K562 (cell line): ENCODE results near the gene APBA2. TPM values are rescaled to one million over a fixed set of nuclear protein-coding genes. Genes with fewer than 3 reads are reported as not detected.

Experiments used
- ATAC-seq: fragments of 200-7000 bp; cut with Tn5 transposase; 3 replicates; pipeline ENCODE4 v1.9.1; 2020; ENCODE audit warnings: moderate library complexity
- BruUV-seq: library from RNA; stranded (reverse); fragments of 400-500 nt; replicated peaks from 2 replicates; lab custom pipeline; 2021; lab: Mats Ljungman, UMichigan
- CTCF ChIA-PET: fragments of 300-600 bp; formaldehyde crosslinking; extraction: SDS; loops from one replicate; lab custom pipeline; 2021; ENCODE audit warnings: low intra/inter-chr PET ratio; lab: Yijun Ruan, JAX
- POLR2A ChIA-PET: fragments of 300-600, 350-650 bp; sonication (Branson Sonifier 250); formaldehyde crosslinking; extraction: SDS; loops from one replicate; lab custom pipeline; 2021; ENCODE audit warnings: antibody characterized with exemption, inconsistent platforms; lab: Yijun Ruan, JAX
- DNase-seq, 4 experiments: peaks; one replicate each; pipeline versions ENCODE4 v3.0.0 to v3.0.0-alpha.2; 2011 to 2018; ENCODE audit warnings: low spot score in 3 of 4, mixed read lengths in 3 of 4; ENCODE audit errors: extremely low read depth in 1 of 4
- FAIRE-seq: peaks from 2 replicates; lab custom pipeline; 2011; peaks lifted over from hg19 to GRCh38; lab: Jason Lieb, UNC
- H2AFZ ChIP-seq: 2 replicates; pipeline ENCODE4 v1.6.0; 2011; ENCODE audit warnings: low read depth, low read length, control low read depth, inconsistent platforms
- H3K27ac ChIP-seq: fragments of 200-600 bp; 3 replicates; pipeline ENCODE4 v1.8.0; 2011; ENCODE audit warnings: low read depth, mild to moderate bottlenecking, control low read depth, inconsistent platforms, low read length, moderate library complexity, mixed read lengths; ENCODE audit errors: extremely low read depth
- H3K27me3 ChIP-seq, 2 experiments: fragments of 300-600 bp in 1 of 2; 2 replicates in 1 of 2; 3 replicates in 1 of 2; pipeline versions ENCODE4 v1.6.0 to v1.8.0; 2011; ENCODE audit warnings: inconsistent platforms in 2 of 2, low read length in 2 of 2, mild to moderate bottlenecking in 1 of 2, mixed read lengths in 1 of 2, moderate library complexity in 1 of 2; ENCODE audit not compliant: control insufficient read depth in 2 of 2, insufficient read depth in 2 of 2
- H3K36me3 ChIP-seq: fragments of 300-600 bp; 3 replicates; pipeline ENCODE4 v1.8.0; 2011; ENCODE audit warnings: mild to moderate bottlenecking, low read length, inconsistent platforms; ENCODE audit not compliant: control insufficient read depth, insufficient read depth
- H3K4me1 ChIP-seq, 2 experiments: fragments of 200-600 bp in 1 of 2; replicated peaks in 1 of 2; 2 replicates in 1 of 2; 3 replicates in 1 of 2; pipeline versions ENCODE4 v1.5.1 to v1.8.0; 2011; ENCODE audit warnings: inconsistent platforms in 2 of 2, low read length in 2 of 2, mild to moderate bottlenecking in 1 of 2, mixed read lengths in 1 of 2, moderate library complexity in 1 of 2; ENCODE audit not compliant: control insufficient read depth in 2 of 2, insufficient read depth in 2 of 2
- H3K4me2 ChIP-seq: 2 replicates; pipeline ENCODE4 v1.6.1; 2011; ENCODE audit warnings: low read length, control low read depth, inconsistent platforms, mixed read lengths; ENCODE audit not compliant: insufficient read depth
- H3K4me3 ChIP-seq: fragments of 200-600 bp; sonication (generic), shearing (Covaris generic); 2 replicates; pipeline ENCODE4 v1.5.1; 2016; ENCODE audit warnings: control low read depth, inconsistent platforms
- H3K79me2 ChIP-seq: fragments of 200-600 bp; 3 replicates; pipeline ENCODE4 v1.8.0; 2011; ENCODE audit warnings: low read length, inconsistent platforms; ENCODE audit not compliant: control insufficient read depth, insufficient read depth
- H3K9ac ChIP-seq, 2 experiments: 2 replicates each; pipeline versions ENCODE4 v1.6.0 to v1.6.1; 2011; ENCODE audit warnings: low read depth in 2 of 2, low read length in 2 of 2, control low read depth in 1 of 2, inconsistent platforms in 1 of 2, mild to moderate bottlenecking in 1 of 2, mixed read lengths in 1 of 2; ENCODE audit not compliant: insufficient read depth in 1 of 2
- H3K9me1 ChIP-seq: one replicate; pipeline ENCODE4 v1.6.0; 2011; ENCODE audit warnings: inconsistent platforms, mild to moderate bottlenecking, low read length, moderate library complexity; ENCODE audit not compliant: control insufficient read depth, insufficient read depth
- H3K9me3 ChIP-seq: replicated peaks from 2 replicates; pipeline ENCODE4 v1.5.1; 2011; ENCODE audit warnings: low read depth, low read length, inconsistent platforms; ENCODE audit not compliant: control insufficient read depth, insufficient read depth
- H4K20me1 ChIP-seq: replicated peaks from 2 replicates; pipeline ENCODE4 v1.6.1; 2011; ENCODE audit warnings: low read length, inconsistent platforms, mixed read lengths; ENCODE audit not compliant: control insufficient read depth, insufficient read depth
- CXXC5 ChIP-seq: fragments of 250-450 bp; sonication (Bioruptor Pico); IDR thresholded peaks from 2 replicates; pipeline ENCODE4 v1.8.0; 2022; ENCODE audit warnings: inconsistent platforms, mild to moderate bottlenecking, moderate library complexity
- E2F6 ChIP-seq, 2 experiments: IDR thresholded peaks; 2 replicates each; pipeline ENCODE4 v1.6.1; 2011; ENCODE audit warnings: borderline replicate concordance in 1 of 2, control low read depth in 1 of 2, low read depth in 1 of 2, low read length in 1 of 2, mild to moderate bottlenecking in 1 of 2, mixed read lengths in 1 of 2, moderate library complexity in 1 of 2; ENCODE audit not compliant: insufficient read depth in 1 of 2, insufficient read length in 1 of 2, poor library complexity in 1 of 2, severe bottlenecking in 1 of 2; ENCODE audit errors: extremely low read depth in 1 of 2
- ESRRB ChIP-seq: fragments of 250-450 bp; sonication (Bioruptor Pico); IDR thresholded peaks from 2 replicates; pipeline ENCODE4 v1.5.0; 2020; ENCODE audit warnings: mild to moderate bottlenecking, moderate library complexity, borderline replicate concordance
- GABPA ChIP-seq: fragments of 200-800 bp; sonication (Bioruptor generic); conservative IDR thresholded peaks from 2 replicates; pipeline ENCODE4 v1.6.1; 2016; ENCODE audit warnings: low read depth, missing genetic modification characterization, missing compliant biosample characterization
- GATA2 ChIP-seq: sonication (generic); formaldehyde crosslinking; IDR thresholded peaks from 2 replicates; pipeline ENCODE4 v1.4.0; 2020; ENCODE audit warnings: mild to moderate bottlenecking, missing genetic modification reagents
- HLTF ChIP-seq: fragments of 450-650 bp; IDR thresholded peaks from 2 replicates; pipeline ENCODE4 v1.6.1; 2016
- KDM1A ChIP-seq, 2 experiments: fragments of 450-650 bp; IDR thresholded peaks; 2 replicates each; pipeline ENCODE4 v1.6.1; 2016; ENCODE audit warnings: mild to moderate bottlenecking in 2 of 2
- MAFK ChIP-seq: IDR thresholded peaks from 2 replicates; pipeline ENCODE4 v1.6.1; 2011; ENCODE audit warnings: low read length, improper control_type of control experiment
- PHB2 ChIP-seq: fragments of 450-650 bp; IDR thresholded peaks from 2 replicates; pipeline ENCODE4 v1.6.1; 2017; ENCODE audit warnings: low read depth
- POLR2AphosphoS2 ChIP-seq: IDR thresholded peaks from 2 replicates; pipeline ENCODE4 v1.6.1; 2012; ENCODE audit warnings: low read length, improper control_type of control experiment
- POLR2H ChIP-seq: IDR thresholded peaks from 2 replicates; pipeline ENCODE4 v1.6.1; 2016; ENCODE audit warnings: missing genetic modification characterization, low read depth, mild to moderate bottlenecking, control low read depth, missing compliant biosample characterization, moderate library complexity
- SAP30 ChIP-seq: fragments of 200-600 bp; sonication (generic); IDR thresholded peaks from 2 replicates; pipeline ENCODE4 v1.6.1; 2012; ENCODE audit warnings: borderline replicate concordance, low read depth, mild to moderate bottlenecking, moderate library complexity, low read length, control low read depth, inconsistent platforms; ENCODE audit not compliant: insufficient read depth, poor library complexity, severe bottlenecking
- SIRT6 ChIP-seq: IDR thresholded peaks from one replicate; pipeline ENCODE4 v1.6.1; 2012; ENCODE audit warnings: low read depth, mild to moderate bottlenecking, control low read depth, inconsistent platforms, low read length, moderate library complexity
- SLC30A9 ChIP-seq: fragments of 250-450 bp; sonication (Bioruptor Pico); IDR thresholded peaks from 2 replicates; pipeline ENCODE4 v1.8.0; 2022; ENCODE audit warnings: mild to moderate bottlenecking, moderate library complexity
- WHSC1 ChIP-seq: IDR thresholded peaks from one replicate; pipeline ENCODE4 v1.6.1; 2012; ENCODE audit warnings: low read length, control low read depth, inconsistent platforms
- WGBS: fragments of 100-300 bp; shearing (Covaris generic); methylation state at CpG from one replicate; pipeline ENCODE4 v1.1.6; 2016; ENCODE audit warnings: low coverage, mixed read lengths; ENCODE audit not compliant: insufficient coverage; ENCODE audit errors: missing lambda C conversion rate; 5-methylcytosine and 5-hydroxymethylcytosine counted together
- in situ Hi-C: fragments of 300-500 bp; cut with MboI; formaldehyde crosslinking; loops from 4 replicates; pipeline ENCODE4 v1.15.0; 2018; ENCODE audit warnings: inconsistent platforms, mixed read lengths
- intact Hi-C: fragments of 100-400 bp; cut with micrococcal nuclease; formaldehyde crosslinking; loops from 2 replicates; pipeline ENCODE4 v1.14.2; 2022
- polyA plus RNA-seq, 8 experiments: library from polyadenylated mRNA; depleted of rRNA in 4 of 8; stranded (reverse) in 5 of 8; unstranded in 3 of 8; fragments of >200 nt; fragmentation: Nextera tagmentation in 2 of 8; fragmentation: Illumina TruSeq in 1 of 8; extraction: Ambion mirVana in 2 of 8; extraction: Trizol in 1 of 8; gene quantifications; 2 replicates each; pipeline versions ENCODE4 v1.2.1 to v1.2.3, GENCODE V29; 2011 to 2014; ENCODE audit warnings: inconsistent platforms in 1 of 8, missing spikeins in 1 of 8
- total RNA-seq, 7 experiments: library from RNA; depleted of rRNA in 6 of 7; stranded (reverse); fragments of >200 nt in 6 of 7; fragmentation: Illumina TruSeq in 2 of 7; extraction: Trizol in 2 of 7; gene quantifications; 2 replicates each; pipeline versions ENCODE4 v1.2.1 to v1.2.3, GENCODE V29; 2011 to 2021; ENCODE audit warnings: low replicate concordance in 1 of 7
- TF ChIP-seq, protein P1 (sequence below): fragments of 450-650 bp; IDR thresholded peaks from 2 replicates; pipeline ENCODE4 v1.6.1; 2017; ENCODE audit warnings: mild to moderate bottlenecking, moderate library complexity

Gene APBA2
- total and polyA plus RNA-seq, 9 of the 15 experiments (the other 6 are each of a cell fraction or from before 2014, with no cell fraction given) = 0.24 to 40.9 (median 25.2) TPM

GRCh38 chr15:29003840-29004233, 118.1 kb downstream of the APBA2 start:
- no TSS peak for BruUV-seq
- H3K4me2 ChIP-seq = no peak overlapping the region
- no peaks in the 10 kb centered on the region for H3K9me3 ChIP-seq
- no peak overlapping the region for H3K4me3 ChIP-seq
- no peaks in the 10 kb centered on the region for H4K20me1 ChIP-seq
- H3K9me1 ChIP-seq = no peaks in the 10 kb centered on the region
- no peak for TF ChIP-seq WHSC1
- no peak for TF ChIP-seq GATA2
- TF ChIP-seq MAFK = no peak
- no peaks in the 10 kb centered on the region for H3K27me3 ChIP-seq
- no peaks in the 10 kb centered on the region for H3K36me3 ChIP-seq
- POLR2A ChIA-PET = no interaction called here
- DNase-seq (no peak), FAIRE-seq (no peak), ATAC-seq (no peak)
- no peak overlapping the region for H2AFZ ChIP-seq
- CTCF ChIA-PET = no interaction called here
- WGBS = 25% methylated on average over 2 of the region's 2 CpGs
- no peak overlapping the region for H3K9ac ChIP-seq
- no peaks in the 10 kb centered on the region for H3K79me2 ChIP-seq
- in situ Hi-C loops (no loop called here), intact Hi-C loops (no loop called here)
- no peaks in the 10 kb centered on the region for H3K4me1 ChIP-seq
- H3K27ac ChIP-seq = no peak overlapping the region

GRCh38 chr15:29005931-29006330, 120.2 kb downstream of the APBA2 start:
- no peaks in the 10 kb centered on the region for H3K36me3 ChIP-seq
- no peak overlapping the region for H3K9ac ChIP-seq
- no peak for FAIRE-seq
- H3K4me1 ChIP-seq = no peaks in the 10 kb centered on the region
- H3K27me3 ChIP-seq = no peaks in the 10 kb centered on the region
- no peaks in the 10 kb centered on the region for H3K9me3 ChIP-seq
- DNase-seq = no peak
- no peak overlapping the region for H2AFZ ChIP-seq
- WGBS = 100% methylated on average over 1 of the region's 1 CpG
- H3K9me1 ChIP-seq = no peaks in the 10 kb centered on the region
- no peak overlapping the region for H3K4me2 ChIP-seq
- no peak for ATAC-seq
- no peak overlapping the region for H3K27ac ChIP-seq
- CTCF ChIA-PET = no interaction called here
- BruUV-seq = no TSS peak
- no peaks in the 10 kb centered on the region for H4K20me1 ChIP-seq
- intact Hi-C loops (no loop called here), in situ Hi-C loops (no loop called here)
- H3K4me3 ChIP-seq = no peak overlapping the region
- no peaks in the 10 kb centered on the region for H3K79me2 ChIP-seq
- POLR2A ChIA-PET = no interaction called here
- TF ChIP-seq SIRT6 = no peak
- no peak for TF ChIP-seq POLR2H (tag)
- TF ChIP-seq PHB2 = no peak
- no peak for TF ChIP-seq CXXC5 (CRISPR knock-in tag)
- TF ChIP-seq, protein P1, sequence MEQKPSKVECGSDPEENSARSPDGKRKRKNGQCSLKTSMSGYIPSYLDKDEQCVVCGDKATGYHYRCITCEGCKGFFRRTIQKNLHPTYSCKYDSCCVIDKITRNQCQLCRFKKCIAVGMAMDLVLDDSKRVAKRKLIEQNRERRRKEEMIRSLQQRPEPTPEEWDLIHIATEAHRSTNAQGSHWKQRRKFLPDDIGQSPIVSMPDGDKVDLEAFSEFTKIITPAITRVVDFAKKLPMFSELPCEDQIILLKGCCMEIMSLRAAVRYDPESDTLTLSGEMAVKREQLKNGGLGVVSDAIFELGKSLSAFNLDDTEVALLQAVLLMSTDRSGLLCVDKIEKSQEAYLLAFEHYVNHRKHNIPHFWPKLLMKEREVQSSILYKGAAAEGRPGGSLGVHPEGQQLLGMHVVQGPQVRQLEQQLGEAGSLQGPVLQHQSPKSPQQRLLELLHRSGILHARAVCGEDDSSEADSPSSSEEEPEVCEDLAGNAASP = no peak
- no peak for TF ChIP-seq KDM1A (IDR thresholded peaks at IDR 0.05)
- no peak for TF ChIP-seq SAP30
- TF ChIP-seq ESRRB (CRISPR knock-in tag) = no peak
- TF ChIP-seq GABPA (tag) = no peak
- no peak for TF ChIP-seq HLTF
- TF ChIP-seq E2F6 (IDR thresholded peaks at IDR 0.05; ENCODE audit: borderline replicate concordance in 1 of 2, extremely low read depth in 1 of 2, insufficient read depth in 1 of 2, insufficient read length in 1 of 2, low read depth in 1 of 2, low read length in 1 of 2, poor library complexity in 1 of 2, severe bottlenecking in 1 of 2) = no peak
- no peak for TF ChIP-seq POLR2AphosphoS2
- no peak for TF ChIP-seq SLC30A9 (CRISPR knock-in tag)
